GM13977 (cell line): ENCODE measurements around the gene CALD1.

Source experiments
- DNase-seq: peaks from one replicate; pipeline ENCODE4 v3.0.0; 2012; ENCODE audit warnings: low spot score
- CTCF ChIP-seq: IDR thresholded peaks from 2 replicates; pipeline ENCODE4 v1.5.1; 2012; ENCODE audit warnings: mild to moderate bottlenecking, control low read depth; ENCODE audit not compliant: insufficient read depth; ENCODE audit errors: extremely low read depth, missing control alignments
- in situ Hi-C: fragments of 300-500 bp; cut with MboI; formaldehyde crosslinking; loops from one replicate; pipeline ENCODE4 v1.12.0; 2022; ENCODE audit warnings: low sequenced_read_pairs, low pct_unique_long_range_greater_than_20kb, mixed read lengths, inconsistent platforms; ENCODE audit not compliant: unreplicated experiment

CALD1 gene

GRCh38 chr7:134882481-134882880 is 103.0 kb downstream of the CALD1 start:
- in situ Hi-C loops = no loop called here
- no peak for DNase-seq
- TF ChIP-seq CTCF = no peak

- DNase-seq = no peak
- TF ChIP-seq CTCF = no peak
- in situ Hi-C loops = no loop called here
Observed at GRCh38 chr7:134885967-134886352, 106.5 kb downstream of the CALD1 start.

GRCh38 chr7:134886353-134887057 is 107.1 kb downstream of the CALD1 start:
- in situ Hi-C loops = no loop called here
- DNase-seq = no peak
- no peak for TF ChIP-seq CTCF

- DNase-seq = no peak
- no peak for TF ChIP-seq CTCF
- in situ Hi-C loops = no loop called here
Observed at GRCh38 chr7:134887523-134887922, 108.1 kb downstream of the CALD1 start.

- no peak for TF ChIP-seq CTCF
- in situ Hi-C loops = no loop called here
- DNase-seq = no peak
Observed at GRCh38 chr7:134888141-134888740, 108.8 kb downstream of the CALD1 start.

- TF ChIP-seq CTCF = no peak
- in situ Hi-C loops = no loop called here
- DNase-seq = no peak
Observed at GRCh38 chr7:134890246-134891240, 111.1 kb downstream of the CALD1 start.
